Liver (tissue), 9 donors: ENCODE results near the gene GBA3. TPM values are rescaled to one million over a fixed set of nuclear protein-coding genes. Genes with fewer than 3 reads are reported as not detected.

Experiments
- DNase-seq: peaks from one replicate; pipeline ENCODE4 v3.0.0-alpha.2; 2017; ENCODE audit warnings: low spot score
- H3K27ac ChIP-seq, 2 donors: one replicate each; pipeline ENCODE4 v1.7.0; 2013; ENCODE audit warnings: inconsistent platforms in 2 of 2, low read length in 2 of 2, control low read depth in 1 of 2, low read depth in 1 of 2, mild to moderate bottlenecking in 1 of 2
- H3K27me3 ChIP-seq, 4 donors: one replicate each; pipeline versions ENCODE4 v1.6.1 to v1.7.0; 2013; ENCODE audit warnings: low read length in 3 of 4, inconsistent platforms in 1 of 4, mild to moderate bottlenecking in 1 of 4, moderate library complexity in 1 of 4; ENCODE audit not compliant: control insufficient read depth in 4 of 4, insufficient read depth in 4 of 4
- H3K36me3 ChIP-seq, 4 donors: one replicate each; pipeline versions ENCODE4 v1.6.1 to v1.7.0; 2013; ENCODE audit warnings: low read length in 3 of 4, mild to moderate bottlenecking in 3 of 4, low read depth in 1 of 4, moderate library complexity in 1 of 4; ENCODE audit not compliant: control insufficient read depth in 4 of 4, insufficient read depth in 3 of 4
- H3K4me1 ChIP-seq, 4 donors: one replicate each; pipeline versions ENCODE4 v1.6.1 to v1.7.0; 2013; ENCODE audit warnings: low read length in 3 of 4, mild to moderate bottlenecking in 3 of 4, moderate library complexity in 1 of 4; ENCODE audit not compliant: control insufficient read depth in 4 of 4, insufficient read depth in 4 of 4
- H3K4me3 ChIP-seq, 3 donors: one replicate each; pipeline versions ENCODE4 v1.6.1 to v1.7.0; 2013; ENCODE audit warnings: low read length in 3 of 3, control low read depth in 1 of 3, low read depth in 1 of 3, mild to moderate bottlenecking in 1 of 3
- H3K9ac ChIP-seq, 2 donors: one replicate each; pipeline ENCODE4 v1.7.0; 2013; ENCODE audit warnings: low read length in 2 of 2, mild to moderate bottlenecking in 2 of 2, moderate library complexity in 2 of 2, control low read depth in 1 of 2, low read depth in 1 of 2
- H3K9me3 ChIP-seq, 4 donors: one replicate each; pipeline versions ENCODE4 v1.6.1 to v1.7.0; 2013; ENCODE audit warnings: low read length in 3 of 4; ENCODE audit not compliant: control insufficient read depth in 4 of 4
- ATF3 ChIP-seq: IDR thresholded peaks from 2 replicates; pipeline ENCODE4 v1.6.1; 2016; ENCODE audit warnings: antibody characterized with exemption
- CTCF ChIP-seq: fragments of 150-350 bp; IDR thresholded peaks from 2 replicates; pipeline ENCODE4 v1.5.1; 2017; ENCODE audit warnings: improper control_type of control experiment, low read depth, low read length; ENCODE audit not compliant: missing input control
- EGR1 ChIP-seq, 2 donors: IDR thresholded peaks; 2 replicates each; pipeline ENCODE4 v1.6.1; 2016 to 2018; ENCODE audit warnings: antibody characterized with exemption in 2 of 2, low read depth in 2 of 2
- FOXA1 ChIP-seq: IDR thresholded peaks from 2 replicates; pipeline ENCODE4 v1.6.1; 2016; ENCODE audit warnings: antibody characterized with exemption
- FOXA2 ChIP-seq: IDR thresholded peaks from 2 replicates; pipeline ENCODE4 v1.6.1; 2016; ENCODE audit warnings: antibody characterized with exemption
- GABPA ChIP-seq, 2 donors: IDR thresholded peaks in 1 of 2; conservative IDR thresholded peaks in 1 of 2; 2 replicates each; pipeline ENCODE4 v1.6.1; 2016; ENCODE audit warnings: antibody characterized with exemption in 2 of 2, mild to moderate bottlenecking in 1 of 2, moderate library complexity in 1 of 2
- HNF4A ChIP-seq, 2 donors: conservative IDR thresholded peaks; 2 replicates each; pipeline ENCODE4 v1.6.1; 2016; ENCODE audit warnings: antibody characterized with exemption in 2 of 2, mild to moderate bottlenecking in 2 of 2
- HNF4G ChIP-seq: IDR thresholded peaks from 2 replicates; pipeline ENCODE4 v1.6.1; 2016; ENCODE audit warnings: antibody characterized with exemption
- JUND ChIP-seq, 2 donors: IDR thresholded peaks; 2 replicates each; pipeline ENCODE4 v1.6.1; 2016; ENCODE audit warnings: antibody characterized with exemption in 2 of 2
- MAX ChIP-seq: IDR thresholded peaks from 2 replicates; pipeline ENCODE4 v1.6.1; 2016; ENCODE audit warnings: antibody characterized with exemption
- NR2F2 ChIP-seq: IDR thresholded peaks from 2 replicates; pipeline ENCODE4 v1.6.1; 2016; ENCODE audit warnings: antibody characterized with exemption
- RAD21 ChIP-seq, 2 donors: IDR thresholded peaks; 2 replicates each; pipeline ENCODE4 v1.6.1; 2016; ENCODE audit warnings: antibody characterized with exemption in 2 of 2, mild to moderate bottlenecking in 2 of 2
- RXRA ChIP-seq, 2 donors: IDR thresholded peaks; 2 replicates each; pipeline ENCODE4 v1.6.1; 2017 to 2018; ENCODE audit warnings: antibody characterized with exemption in 2 of 2, mild to moderate bottlenecking in 1 of 2
- SP1 ChIP-seq: IDR thresholded peaks from 2 replicates; pipeline ENCODE4 v1.6.1; 2018; ENCODE audit warnings: antibody characterized with exemption, mild to moderate bottlenecking
- TAF1 ChIP-seq: conservative IDR thresholded peaks from 2 replicates; pipeline ENCODE4 v1.6.1; 2016; ENCODE audit warnings: antibody characterized with exemption, mild to moderate bottlenecking
- YY1 ChIP-seq: IDR thresholded peaks from 2 replicates; pipeline ENCODE4 v1.6.1; 2016; ENCODE audit warnings: antibody characterized with exemption, mild to moderate bottlenecking
- WGBS: extraction: QIAGEN DNeasy Blood & Tissue Kit; methylation state at CpG from one replicate; pipeline ENCODE4 v1.1.7; 2013; 5-methylcytosine and 5-hydroxymethylcytosine counted together
- polyA plus RNA-seq, 2 donors: library from polyadenylated mRNA; stranded (reverse) in 1 of 2; unstranded in 1 of 2; fragments of 200-250 nt in 1 of 2; fragments of >200 nt in 1 of 2; fragmentation: Nextera tagmentation in 1 of 2; extraction: Ambion mirVana in 1 of 2; gene quantifications; one replicate each; pipeline versions ENCODE4 v1.2.1 to v1.2.3, GENCODE V29; 2013 to 2015
- total RNA-seq, 2 donors: library from RNA; depleted of rRNA; stranded (reverse); fragments of >200 nt; gene quantifications; one replicate each; pipeline ENCODE4 v1.2.3, GENCODE V29; 2014
- TF ChIP-seq, protein P1 (sequence below): IDR thresholded peaks from 2 replicates; pipeline ENCODE4 v1.6.1; 2016; ENCODE audit warnings: antibody characterized with exemption
- TF ChIP-seq, protein P2 (sequence below): IDR thresholded peaks from 2 replicates; pipeline ENCODE4 v1.6.1; 2016; ENCODE audit warnings: antibody characterized with exemption, mild to moderate bottlenecking
- donor health status: healthy.
- donor health status: healthy.
- donor health status: healthy.
- donor health status: healthy.
- donor health status: healthy.

The GBA3 gene
- total and polyA plus RNA-seq, 4 donors: 10.6 to 36.7 (median 18.9) TPM

DNA sequence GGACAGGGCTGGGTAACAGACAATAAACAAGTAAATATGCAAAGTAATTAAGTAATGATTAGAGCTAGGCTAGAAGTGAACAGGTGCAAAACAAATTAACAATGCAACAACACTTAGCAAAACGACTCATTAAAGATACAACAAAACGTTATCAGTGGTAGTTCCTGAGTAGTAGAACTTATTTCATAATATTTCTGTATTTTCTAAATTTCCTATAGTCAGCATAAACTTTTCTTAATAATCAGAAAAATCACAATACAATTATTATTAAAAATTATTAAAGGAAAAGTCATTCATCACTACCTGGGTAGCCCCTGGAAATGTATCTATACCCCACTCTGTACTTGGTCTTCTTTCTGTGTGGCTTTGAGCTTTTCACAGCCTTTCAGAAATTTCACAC, 166.6 kb downstream of the GBA3 start:
- TF ChIP-seq HNF4A (conservative IDR thresholded peaks at IDR 0.05): no peak
- TF ChIP-seq, protein P1, sequence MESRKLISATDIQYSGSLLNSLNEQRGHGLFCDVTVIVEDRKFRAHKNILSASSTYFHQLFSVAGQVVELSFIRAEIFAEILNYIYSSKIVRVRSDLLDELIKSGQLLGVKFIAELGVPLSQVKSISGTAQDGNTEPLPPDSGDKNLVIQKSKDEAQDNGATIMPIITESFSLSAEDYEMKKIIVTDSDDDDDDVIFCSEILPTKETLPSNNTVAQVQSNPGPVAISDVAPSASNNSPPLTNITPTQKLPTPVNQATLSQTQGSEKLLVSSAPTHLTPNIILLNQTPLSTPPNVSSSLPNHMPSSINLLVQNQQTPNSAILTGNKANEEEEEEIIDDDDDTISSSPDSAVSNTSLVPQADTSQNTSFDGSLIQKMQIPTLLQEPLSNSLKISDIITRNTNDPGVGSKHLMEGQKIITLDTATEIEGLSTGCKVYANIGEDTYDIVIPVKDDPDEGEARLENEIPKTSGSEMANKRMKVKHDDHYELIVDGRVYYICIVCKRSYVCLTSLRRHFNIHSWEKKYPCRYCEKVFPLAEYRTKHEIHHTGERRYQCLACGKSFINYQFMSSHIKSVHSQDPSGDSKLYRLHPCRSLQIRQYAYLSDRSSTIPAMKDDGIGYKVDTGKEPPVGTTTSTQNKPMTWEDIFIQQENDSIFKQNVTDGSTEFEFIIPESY: no peak
- TF ChIP-seq JUND (IDR thresholded peaks at IDR 0.05): no peak
- no peak for TF ChIP-seq MAX
- TF ChIP-seq FOXA1: no peak
- no peak for TF ChIP-seq GABPA (IDR thresholded peaks at IDR 0.05 in 1 of 2, conservative IDR thresholded peaks at IDR 0.05 in 1 of 2)
- TF ChIP-seq NR2F2: no peak
- TF ChIP-seq RXRA (IDR thresholded peaks at IDR 0.05): no peak
- TF ChIP-seq, protein P2, sequence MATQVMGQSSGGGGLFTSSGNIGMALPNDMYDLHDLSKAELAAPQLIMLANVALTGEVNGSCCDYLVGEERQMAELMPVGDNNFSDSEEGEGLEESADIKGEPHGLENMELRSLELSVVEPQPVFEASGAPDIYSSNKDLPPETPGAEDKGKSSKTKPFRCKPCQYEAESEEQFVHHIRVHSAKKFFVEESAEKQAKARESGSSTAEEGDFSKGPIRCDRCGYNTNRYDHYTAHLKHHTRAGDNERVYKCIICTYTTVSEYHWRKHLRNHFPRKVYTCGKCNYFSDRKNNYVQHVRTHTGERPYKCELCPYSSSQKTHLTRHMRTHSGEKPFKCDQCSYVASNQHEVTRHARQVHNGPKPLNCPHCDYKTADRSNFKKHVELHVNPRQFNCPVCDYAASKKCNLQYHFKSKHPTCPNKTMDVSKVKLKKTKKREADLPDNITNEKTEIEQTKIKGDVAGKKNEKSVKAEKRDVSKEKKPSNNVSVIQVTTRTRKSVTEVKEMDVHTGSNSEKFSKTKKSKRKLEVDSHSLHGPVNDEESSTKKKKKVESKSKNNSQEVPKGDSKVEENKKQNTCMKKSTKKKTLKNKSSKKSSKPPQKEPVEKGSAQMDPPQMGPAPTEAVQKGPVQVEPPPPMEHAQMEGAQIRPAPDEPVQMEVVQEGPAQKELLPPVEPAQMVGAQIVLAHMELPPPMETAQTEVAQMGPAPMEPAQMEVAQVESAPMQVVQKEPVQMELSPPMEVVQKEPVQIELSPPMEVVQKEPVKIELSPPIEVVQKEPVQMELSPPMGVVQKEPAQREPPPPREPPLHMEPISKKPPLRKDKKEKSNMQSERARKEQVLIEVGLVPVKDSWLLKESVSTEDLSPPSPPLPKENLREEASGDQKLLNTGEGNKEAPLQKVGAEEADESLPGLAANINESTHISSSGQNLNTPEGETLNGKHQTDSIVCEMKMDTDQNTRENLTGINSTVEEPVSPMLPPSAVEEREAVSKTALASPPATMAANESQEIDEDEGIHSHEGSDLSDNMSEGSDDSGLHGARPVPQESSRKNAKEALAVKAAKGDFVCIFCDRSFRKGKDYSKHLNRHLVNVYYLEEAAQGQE: no peak
- TF ChIP-seq FOXA2: no peak
- no peak for TF ChIP-seq CTCF
- no peak for TF ChIP-seq HNF4G
- no peak for TF ChIP-seq ATF3
- no peak for TF ChIP-seq SP1
- TF ChIP-seq EGR1 (IDR thresholded peaks at IDR 0.05; ENCODE audit: low read depth in 2 of 2): no peak
- TF ChIP-seq YY1: no peak
- no peak for TF ChIP-seq TAF1
- TF ChIP-seq RAD21 (IDR thresholded peaks at IDR 0.05): no peak
- no peak for DNase-seq
- Histone ChIP-seq H3K27me3 (no peaks in the 10 kb centered on the region), H3K27ac (no peak overlapping the region), H3K4me1 (no peaks in the 10 kb centered on the region), H3K9me3 (no peaks in the 10 kb centered on the region), H3K9ac (no peak overlapping the region), H3K36me3 (no peaks in the 10 kb centered on the region), H3K4me3 (no peak overlapping the region)
- WGBS: 81% methylated on average over 2 of the region's 2 CpGs

Other genes starting within 250 kb of the GBA3 start
- gene ADGRA3, start 176.9 kb upstream of the GBA3 start, total RNA-seq: 100 to 1,000 TPM in 1 of 2 donors, 10 to 100 TPM in 1; 15.2 to 239 TPM
- 10 to 100 TPM; 26.7 to 38.5 TPM for gene ADGRA3, start 176.9 kb upstream of the GBA3 start, polyA plus RNA-seq